ENCODE measurements around the gene ASTN2. TPM values are rescaled to one million over a fixed set of nuclear protein-coding genes. Genes with fewer than 3 reads are reported as not detected.

Gene ASTN2
- total RNA-seq, 1 donor from 2014 or later, result 13.6 TPM

- Mint-ChIP-seq H3K9me3 (ENCODE audit: unreplicated experiment) (no peaks in the 10 kb centered on the region), H3K27me3 (ENCODE audit: low read depth, unreplicated experiment) (no peaks in the 10 kb centered on the region), H3K4me1 (ENCODE audit: low read depth, unreplicated experiment) (peaks cover 7% of the 10 kb centered on the region), H3K36me3 (ENCODE audit: low read depth, unreplicated experiment) (no peaks in the 10 kb centered on the region), H3K27ac (ENCODE audit: unreplicated experiment) (no peak overlapping the region), H3K4me3 (ENCODE audit: unreplicated experiment) (no peak overlapping the region)
- Histone ChIP-seq H3K9me3 (ENCODE audit: insufficient read depth, low read depth, low read length) (no peaks in the 10 kb centered on the region), H3K4me1 (ENCODE audit: insufficient read depth, low read length) (no peaks in the 10 kb centered on the region), H3K27ac (ENCODE audit: low read depth, low read length) (no peak overlapping the region), H3K4me2 (ENCODE audit: low read length) (no peak overlapping the region), H2AFZ (ENCODE audit: low read depth, low read length) (no peak overlapping the region), H3K79me2 (ENCODE audit: insufficient read depth, low read length) (no peaks in the 10 kb centered on the region), H4K20me1 (ENCODE audit: insufficient read depth, low read length) (no peaks in the 10 kb centered on the region), H3K27me3 (ENCODE audit: insufficient read depth, low read length) (no peaks in the 10 kb centered on the region), H3K36me3 (ENCODE audit: insufficient read depth, low read length) (no peaks in the 10 kb centered on the region), H3K4me3 (ENCODE audit: insufficient read depth, low read depth, low read length) (no peak overlapping the region), H3K9ac (ENCODE audit: low read length) (no peak overlapping the region)
- DNase-seq (ENCODE audit: low read depth), result peak; percentile 9
- TF ChIP-seq EZH2 (IDR thresholded peaks at IDR 0.05; ENCODE audit: insufficient read depth, low read length), result no peak
- no peak for TF ChIP-seq CTCF (IDR thresholded peaks at IDR 0.05; ENCODE audit: insufficient read depth, low read depth, low read length)
- FAIRE-seq, result no peak
These were observed 123.8 kb downstream of the ASTN2 start for GRCh38 chr9:117290856-117291622.

GRCh38 chr9:117290306-117290840 lies 124.5 kb downstream of the ASTN2 start:
- no peaks in the 10 kb centered on the region for H3K79me2 ChIP-seq (ENCODE audit: insufficient read depth, low read length)
- H3K36me3 ChIP-seq (ENCODE audit: insufficient read depth, low read length), result no peaks in the 10 kb centered on the region
- no peak for FAIRE-seq

More at GRCh38 chr9:117290306-117290840, 124.5 kb downstream of the ASTN2 start:
- DNase-seq (ENCODE audit: low read depth), result no peak
- Histone ChIP-seq H3K27ac (ENCODE audit: low read depth, low read length) (no peak overlapping the region), H2AFZ (ENCODE audit: low read depth, low read length) (no peak overlapping the region), H3K9me3 (ENCODE audit: insufficient read depth, low read depth, low read length) (no peaks in the 10 kb centered on the region), H4K20me1 (ENCODE audit: insufficient read depth, low read length) (no peaks in the 10 kb centered on the region), H3K4me2 (ENCODE audit: low read length) (no peak overlapping the region), H3K9ac (ENCODE audit: low read length) (no peak overlapping the region), H3K4me3 (ENCODE audit: insufficient read depth, low read depth, low read length) (no peak overlapping the region), H3K4me1 (ENCODE audit: insufficient read depth, low read length) (no peaks in the 10 kb centered on the region), H3K27me3 (ENCODE audit: insufficient read depth, low read length) (no peaks in the 10 kb centered on the region)
- Mint-ChIP-seq H3K4me1 (ENCODE audit: low read depth, unreplicated experiment) (peaks cover 7% of the 10 kb centered on the region), H3K36me3 (ENCODE audit: low read depth, unreplicated experiment) (no peaks in the 10 kb centered on the region), H3K4me3 (ENCODE audit: unreplicated experiment) (no peak overlapping the region), H3K27me3 (ENCODE audit: low read depth, unreplicated experiment) (no peaks in the 10 kb centered on the region), H3K27ac (ENCODE audit: unreplicated experiment) (no peak overlapping the region), H3K9me3 (ENCODE audit: unreplicated experiment) (no peaks in the 10 kb centered on the region)
- TF ChIP-seq CTCF (IDR thresholded peaks at IDR 0.05; ENCODE audit: insufficient read depth, low read depth, low read length) (no peak), EZH2 (IDR thresholded peaks at IDR 0.05; ENCODE audit: insufficient read depth, low read length) (no peak)
